WTC11 (cell line): Measurements from ENCODE around the gene TTC28.

Experiments used
- KAT7 ChIP-seq: sonication (generic); formaldehyde crosslinking; IDR thresholded peaks from 2 replicates; pipeline ENCODE4 v1.8.1; 2023; ENCODE audit warnings: missing genetic modification reagents, mild to moderate bottlenecking, borderline replicate concordance
- TEAD4 ChIP-seq: sonication (generic); formaldehyde crosslinking; IDR thresholded peaks from 2 replicates; pipeline ENCODE4 v1.8.0; 2022; ENCODE audit warnings: mild to moderate bottlenecking, missing genetic modification reagents
- ZNF138 ChIP-seq: sonication (generic); formaldehyde crosslinking; conservative IDR thresholded peaks from 2 replicates; pipeline ENCODE4 v1.8.1; 2022; ENCODE audit warnings: mild to moderate bottlenecking, moderate library complexity, missing genetic modification reagents
- TF ChIP-seq, protein P1 (sequence below): fragments of 200-600 bp; IDR thresholded peaks from 2 replicates; pipeline ENCODE4 v1.8.0; 2022; ENCODE audit warnings: antibody characterized with exemption

DNA sequence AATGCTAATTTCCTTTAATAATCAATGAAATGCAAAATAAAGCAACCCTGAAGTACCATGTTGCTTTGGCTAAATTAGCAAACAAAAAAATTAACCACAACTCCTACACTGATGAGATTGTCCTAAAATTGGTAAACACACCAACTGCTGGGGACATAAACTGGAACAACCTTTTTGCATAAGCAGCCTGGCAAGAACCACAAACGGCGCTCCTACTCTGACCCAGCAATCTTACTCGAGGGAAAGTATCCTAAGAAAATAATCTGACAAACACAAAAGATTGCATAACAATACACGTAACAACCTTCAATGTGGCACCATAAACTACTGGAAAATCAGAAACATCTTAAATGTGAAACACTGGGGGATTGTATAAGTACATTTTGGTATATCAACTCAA, 570.8 kb downstream of the TTC28 start:
- TF ChIP-seq ZNF138 (CRISPR knock-in tag) (no peak), TEAD4 (CRISPR knock-in tag) (no peak), KAT7 (CRISPR knock-in tag) (no peak)
- TF ChIP-seq, protein P1, sequence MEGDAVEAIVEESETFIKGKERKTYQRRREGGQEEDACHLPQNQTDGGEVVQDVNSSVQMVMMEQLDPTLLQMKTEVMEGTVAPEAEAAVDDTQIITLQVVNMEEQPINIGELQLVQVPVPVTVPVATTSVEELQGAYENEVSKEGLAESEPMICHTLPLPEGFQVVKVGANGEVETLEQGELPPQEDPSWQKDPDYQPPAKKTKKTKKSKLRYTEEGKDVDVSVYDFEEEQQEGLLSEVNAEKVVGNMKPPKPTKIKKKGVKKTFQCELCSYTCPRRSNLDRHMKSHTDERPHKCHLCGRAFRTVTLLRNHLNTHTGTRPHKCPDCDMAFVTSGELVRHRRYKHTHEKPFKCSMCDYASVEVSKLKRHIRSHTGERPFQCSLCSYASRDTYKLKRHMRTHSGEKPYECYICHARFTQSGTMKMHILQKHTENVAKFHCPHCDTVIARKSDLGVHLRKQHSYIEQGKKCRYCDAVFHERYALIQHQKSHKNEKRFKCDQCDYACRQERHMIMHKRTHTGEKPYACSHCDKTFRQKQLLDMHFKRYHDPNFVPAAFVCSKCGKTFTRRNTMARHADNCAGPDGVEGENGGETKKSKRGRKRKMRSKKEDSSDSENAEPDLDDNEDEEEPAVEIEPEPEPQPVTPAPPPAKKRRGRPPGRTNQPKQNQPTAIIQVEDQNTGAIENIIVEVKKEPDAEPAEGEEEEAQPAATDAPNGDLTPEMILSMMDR: no peak
